Measurements from ENCODE around the gene SLC35A3. TPM values are rescaled to one million over a fixed set of nuclear protein-coding genes. Genes with fewer than 3 reads are reported as not detected.

SLC35A3 gene
- polyA plus RNA-seq, 1 donor from 2014 or later = 11.0 TPM

DNA sequence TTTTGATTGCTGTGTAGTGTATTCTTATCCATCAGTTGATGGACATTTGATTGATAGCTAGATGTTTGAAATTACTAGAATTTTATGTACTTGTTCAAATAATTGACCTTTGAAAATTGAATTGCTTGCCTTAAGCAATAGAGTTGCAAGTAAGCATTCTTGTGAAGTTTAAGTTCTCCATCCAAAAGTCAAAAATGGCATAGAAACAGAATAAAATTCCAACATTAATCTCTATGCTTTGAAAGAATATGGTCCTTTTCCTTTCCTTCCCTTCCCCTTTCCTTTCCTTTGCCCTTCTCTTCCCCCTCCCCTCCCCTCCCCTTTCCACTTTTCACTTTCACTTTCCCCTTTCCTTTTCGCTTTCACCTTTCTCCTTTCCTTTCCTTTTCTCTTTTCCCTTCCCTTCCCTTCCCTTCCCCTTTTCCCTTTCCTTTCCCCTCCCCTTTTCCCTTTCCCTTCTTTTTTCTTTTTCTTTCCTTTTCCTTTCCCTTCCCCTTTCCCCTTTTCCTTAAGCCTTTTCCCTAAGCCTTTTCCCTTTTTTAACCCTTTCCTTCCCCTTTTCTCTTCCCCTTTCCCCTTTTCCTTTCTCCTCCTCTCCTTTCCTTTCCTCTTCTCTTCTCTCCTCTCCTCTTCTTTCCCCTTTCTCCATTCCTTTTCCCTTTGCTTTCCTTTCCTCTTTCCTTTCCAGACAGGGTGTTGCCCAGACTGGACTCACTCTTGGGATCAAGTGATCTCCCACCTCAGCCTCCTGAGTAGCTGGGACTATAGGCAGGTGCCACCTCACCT is 95.6 kb downstream of the SLC35A3 start:
- Mint-ChIP-seq H3K9me3 (no peaks in the 10 kb centered on the region), H3K27me3 (no peaks in the 10 kb centered on the region), H3K4me1 (peaks cover 3 to 13% (median 7%) of the 10 kb centered on the region in 3 donors), H3K27ac (peak overlapping the region in 2 of 3 donors; percentile 31 to 63), H3K4me3 (no peak overlapping the region), H3K36me3 (peaks cover 22% of the 10 kb centered on the region)

DNA sequence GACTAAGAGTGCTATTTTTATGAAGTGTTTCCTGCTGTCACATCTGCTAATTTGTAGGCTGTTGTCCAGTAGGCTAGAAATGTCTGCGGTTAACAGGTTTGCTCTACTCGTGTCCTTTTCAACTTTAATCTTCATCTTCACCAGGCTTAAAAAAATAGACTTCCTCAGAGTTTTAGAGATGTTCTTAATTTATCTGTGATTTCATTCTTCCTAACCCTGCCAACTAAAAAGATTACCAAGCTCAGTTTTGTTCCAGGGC is 96.1 kb downstream of the SLC35A3 start:
- no peak overlapping the region for H3K27ac Mint-ChIP-seq
- H3K9me3 Mint-ChIP-seq = no peaks in the 10 kb centered on the region
- H3K27me3 Mint-ChIP-seq = no peaks in the 10 kb centered on the region
- no peak overlapping the region for H3K4me3 Mint-ChIP-seq
- H3K36me3 Mint-ChIP-seq = peaks cover 18% of the 10 kb centered on the region
- peaks cover 3 to 13% (median 7%) of the 10 kb centered on the region in 3 donors for H3K4me1 Mint-ChIP-seq

DNA sequence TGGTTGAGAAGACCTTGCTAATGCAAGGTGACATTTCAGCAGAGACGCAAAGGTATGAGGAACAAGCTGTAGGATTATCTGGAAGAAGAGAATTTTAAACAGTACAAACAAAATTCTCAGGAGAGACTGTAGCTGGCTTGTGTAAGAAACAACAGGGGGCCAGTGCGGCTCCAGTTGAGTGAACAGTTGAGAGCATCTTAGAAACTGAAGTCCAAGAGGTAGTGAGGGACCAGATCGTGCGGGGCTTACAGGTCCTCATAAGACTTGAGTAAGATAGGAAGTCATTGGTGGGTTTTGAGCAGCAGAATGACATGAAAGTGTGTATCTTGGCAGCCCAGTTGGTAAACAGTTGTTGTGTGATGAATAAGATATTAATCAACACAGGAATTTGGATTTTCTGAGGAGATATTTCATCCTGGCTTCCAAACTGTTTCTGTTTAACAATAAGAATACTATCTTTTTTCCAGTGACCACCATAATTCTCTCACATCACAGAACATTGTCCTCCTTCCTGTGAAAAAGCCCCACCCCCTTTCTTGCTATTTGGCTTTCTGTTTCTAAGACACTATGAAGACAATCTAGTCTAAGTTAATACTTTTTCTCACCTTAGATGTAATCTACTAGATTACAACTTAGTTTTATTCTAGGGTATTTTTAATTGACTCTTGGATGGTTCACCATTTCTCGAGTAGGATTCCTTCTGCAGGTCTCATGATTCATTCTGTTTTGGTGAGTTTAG is 100.6 kb downstream of the SLC35A3 start:
- H3K9me3 Mint-ChIP-seq = no peaks in the 10 kb centered on the region
- peaks cover 15% of the 10 kb centered on the region for H3K36me3 Mint-ChIP-seq
- no peaks in the 10 kb centered on the region for H3K27me3 Mint-ChIP-seq
- H3K4me1 Mint-ChIP-seq = peaks cover 3 to 6% (median 4%) of the 10 kb centered on the region in 3 donors
- no peak overlapping the region for H3K4me3 Mint-ChIP-seq
- peak overlapping the region in 1 of 3 donors; percentile 80 for H3K27ac Mint-ChIP-seq

DNA sequence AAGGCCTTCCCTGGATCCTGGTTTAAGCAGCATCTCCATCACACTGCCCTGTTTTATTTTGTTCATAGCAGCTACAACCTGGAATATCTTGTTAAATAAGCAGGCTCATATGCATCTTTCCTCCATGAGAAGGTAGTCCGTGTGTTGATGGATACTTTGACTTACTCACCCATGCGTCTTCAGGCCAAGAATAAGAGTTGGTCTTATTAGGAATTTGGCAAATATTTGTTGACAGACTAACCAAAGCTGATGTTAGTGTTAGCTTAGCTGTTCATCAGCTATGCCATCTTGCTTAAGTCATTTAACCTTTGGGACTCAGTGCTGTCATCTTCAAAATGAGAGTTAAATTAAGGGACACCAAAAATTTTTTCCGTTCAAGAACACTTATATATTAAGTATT is 103.7 kb downstream of the SLC35A3 start:
- H3K27ac Mint-ChIP-seq = no peak overlapping the region
- H3K9me3 Mint-ChIP-seq = no peaks in the 10 kb centered on the region
- H3K36me3 Mint-ChIP-seq = peaks cover 9% of the 10 kb centered on the region
- no peaks in the 10 kb centered on the region for H3K27me3 Mint-ChIP-seq
- no peak overlapping the region for H3K4me3 Mint-ChIP-seq
- H3K4me1 Mint-ChIP-seq = peaks cover 2 to 13% (median 9%) of the 10 kb centered on the region in 3 donors

DNA sequence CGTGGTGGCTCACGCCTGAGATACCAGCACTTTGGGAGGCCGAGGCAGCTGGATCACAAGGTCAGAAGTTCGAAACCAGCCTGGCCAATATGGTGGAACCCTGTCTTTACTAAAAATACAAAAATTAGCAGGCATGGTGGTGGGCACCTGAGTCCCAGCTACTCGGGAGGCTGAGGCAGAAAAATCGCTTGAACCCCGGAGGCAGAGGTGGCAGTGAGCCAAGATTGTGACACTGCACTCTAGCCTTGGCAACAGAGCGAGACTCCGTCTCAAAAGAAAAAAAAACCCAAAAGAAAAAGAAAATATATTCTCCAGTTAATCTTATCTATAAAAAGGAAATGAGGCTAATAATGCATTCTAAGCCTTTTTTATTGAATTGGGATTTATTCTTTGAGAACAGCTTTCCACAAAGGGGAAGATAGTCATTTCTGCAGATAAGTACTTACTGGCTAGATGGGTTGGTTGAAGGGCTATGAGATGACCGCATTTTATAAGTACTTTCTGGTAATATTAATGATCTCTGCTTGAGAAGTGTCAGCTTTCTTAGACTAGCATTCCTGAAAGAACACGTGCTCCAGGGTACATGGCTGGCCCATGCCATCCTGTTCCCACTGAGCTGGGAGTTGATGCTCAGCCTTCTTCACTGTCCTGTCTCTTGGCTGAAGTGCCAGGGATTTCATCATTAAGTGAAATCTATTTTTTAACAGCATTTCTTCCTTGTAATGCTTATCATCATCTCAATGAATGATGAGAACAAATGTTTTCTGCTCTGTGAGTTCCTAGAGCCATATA is 105.0 kb downstream of the SLC35A3 start:
- Mint-ChIP-seq H3K9me3 (no peaks in the 10 kb centered on the region), H3K27ac (peak overlapping the region in 1 of 3 donors; percentile 50), H3K4me1 (peaks cover 2 to 13% (median 9%) of the 10 kb centered on the region in 3 donors), H3K4me3 (peak overlapping the region in 1 of 4 donors; percentile 38), H3K27me3 (no peaks in the 10 kb centered on the region), H3K36me3 (peaks cover 9% of the 10 kb centered on the region)

DNA sequence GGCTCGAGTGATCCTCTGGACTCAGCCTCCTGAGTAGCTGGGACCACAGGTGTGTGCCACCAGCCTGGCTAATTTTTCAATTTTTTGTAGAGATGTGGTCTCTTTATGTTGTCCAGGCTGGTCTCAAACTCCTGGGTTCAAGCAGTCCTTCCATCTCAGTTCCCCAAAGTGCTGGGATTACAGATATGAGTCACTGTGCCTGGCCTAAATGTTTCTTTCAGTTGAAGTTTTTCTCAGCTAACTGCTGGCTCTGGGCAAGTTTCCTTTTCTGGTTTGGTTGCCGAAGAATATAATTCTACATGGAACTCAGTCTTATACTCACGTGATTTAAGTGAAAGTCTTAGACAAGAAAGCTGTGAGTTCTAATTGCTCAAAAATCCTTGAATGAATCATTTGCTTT is 106.0 kb downstream of the SLC35A3 start:
- Mint-ChIP-seq H3K4me1 (peaks cover 0 to 13% (median 9%) of the 10 kb centered on the region in 3 donors), H3K4me3 (no peak overlapping the region), H3K9me3 (no peaks in the 10 kb centered on the region), H3K27ac (peak overlapping the region; percentile 19 to 84 (median 23)), H3K27me3 (no peaks in the 10 kb centered on the region), H3K36me3 (peaks cover 6% of the 10 kb centered on the region)

DNA sequence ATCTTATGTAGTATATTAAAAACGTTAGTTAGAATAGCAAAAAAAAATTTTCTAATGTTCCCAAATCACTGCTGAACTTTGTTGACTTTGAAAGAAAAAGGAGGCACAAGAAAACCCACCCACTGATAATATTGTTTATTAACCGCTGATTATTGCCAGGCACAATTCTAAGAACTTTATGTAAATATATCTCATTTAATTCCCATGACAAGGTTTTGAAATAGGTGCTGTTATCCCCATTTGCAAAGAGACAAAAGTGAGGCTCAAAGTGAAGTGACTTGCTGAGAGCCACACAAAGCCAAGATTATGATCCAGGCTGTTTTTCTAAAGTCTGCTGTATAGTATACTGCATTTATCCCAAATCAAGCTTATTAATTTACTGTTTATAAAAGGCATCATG is 106.5 kb downstream of the SLC35A3 start:
- peaks cover 4% of the 10 kb centered on the region for H3K36me3 Mint-ChIP-seq
- H3K4me3 Mint-ChIP-seq = no peak overlapping the region
- no peaks in the 10 kb centered on the region for H3K9me3 Mint-ChIP-seq
- no peaks in the 10 kb centered on the region for H3K27me3 Mint-ChIP-seq
- peaks cover 0 to 13% (median 9%) of the 10 kb centered on the region in 3 donors for H3K4me1 Mint-ChIP-seq
- peak overlapping the region; percentile 19 to 84 (median 23) for H3K27ac Mint-ChIP-seq

DNA sequence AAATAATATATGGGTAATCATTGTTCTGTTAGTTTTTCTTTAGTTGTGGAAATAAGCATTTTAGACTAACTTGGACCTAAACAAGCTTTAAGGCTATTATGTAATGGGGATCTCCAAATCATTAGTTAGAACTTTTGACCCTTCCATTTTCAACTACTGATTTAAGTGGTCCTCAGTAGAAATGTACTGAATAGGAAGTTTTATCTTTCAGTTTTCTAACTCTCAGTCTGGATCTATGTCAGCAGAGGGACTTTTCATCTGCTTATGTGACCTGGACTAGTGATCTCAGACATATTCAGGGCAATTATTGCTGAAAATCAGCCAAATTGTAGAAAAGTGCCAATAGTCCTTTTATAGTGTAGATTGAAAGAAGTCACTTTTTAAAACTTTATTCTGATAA is 106.9 kb downstream of the SLC35A3 start:
- no peaks in the 10 kb centered on the region for H3K9me3 Mint-ChIP-seq
- peaks cover 3% of the 10 kb centered on the region for H3K36me3 Mint-ChIP-seq
- H3K27me3 Mint-ChIP-seq = no peaks in the 10 kb centered on the region
- H3K4me1 Mint-ChIP-seq = peaks cover 0 to 13% (median 9%) of the 10 kb centered on the region in 3 donors
- H3K27ac Mint-ChIP-seq = peak overlapping the region in 1 of 3 donors; percentile 84
- H3K4me3 Mint-ChIP-seq = no peak overlapping the region

DNA sequence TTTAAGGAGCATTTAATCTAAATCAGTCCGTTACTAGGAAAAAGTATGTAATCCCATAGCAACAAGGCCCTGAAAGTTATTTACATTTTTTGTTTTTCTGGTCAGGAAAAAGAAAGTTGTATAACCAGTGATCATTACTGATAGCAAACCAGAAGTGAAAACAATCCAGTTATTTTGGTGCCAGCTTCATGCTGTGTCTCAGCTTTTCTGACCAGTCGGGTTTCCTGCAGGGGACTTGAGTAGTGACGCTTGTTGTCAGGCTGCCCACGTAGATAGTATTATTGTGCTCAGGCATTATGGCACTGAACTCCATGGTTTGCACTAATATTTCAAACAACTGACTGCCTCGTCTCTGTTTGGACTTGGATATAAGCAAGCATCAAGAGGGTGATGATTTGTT is 107.7 kb downstream of the SLC35A3 start:
- Mint-ChIP-seq H3K27me3 (no peaks in the 10 kb centered on the region), H3K4me1 (peaks cover 0 to 13% (median 9%) of the 10 kb centered on the region in 3 donors), H3K9me3 (no peaks in the 10 kb centered on the region), H3K4me3 (no peak overlapping the region), H3K27ac (peak overlapping the region; percentile 20 to 66 (median 31)), H3K36me3 (peaks cover 2% of the 10 kb centered on the region)

DNA sequence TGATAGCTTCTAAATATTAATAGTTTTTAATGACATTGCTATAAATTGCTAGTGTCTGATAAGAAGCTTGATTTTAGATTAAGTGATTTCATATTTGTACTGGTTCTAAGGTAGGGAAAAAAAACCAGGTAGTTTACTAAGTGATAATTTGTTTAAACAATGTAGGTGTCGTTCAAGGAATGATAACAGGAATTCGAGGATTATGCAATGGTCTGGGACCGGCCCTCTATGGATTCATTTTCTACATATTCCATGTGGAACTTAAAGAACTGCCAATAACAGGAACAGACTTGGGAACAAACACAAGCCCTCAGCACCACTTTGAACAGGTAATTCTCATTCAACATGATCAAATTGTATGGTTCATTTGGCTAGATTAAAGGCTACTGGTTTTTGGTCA is 110.5 kb downstream of the SLC35A3 start:
- Mint-ChIP-seq H3K4me3 (no peak overlapping the region), H3K27ac (peak overlapping the region in 1 of 3 donors; percentile 10), H3K9me3 (no peaks in the 10 kb centered on the region), H3K36me3 (no peaks in the 10 kb centered on the region), H3K4me1 (peaks cover 0 to 9% (median 9%) of the 10 kb centered on the region in 3 donors), H3K27me3 (no peaks in the 10 kb centered on the region)

Other genes starting within 250 kb of the SLC35A3 start
- 0.33 TPM for gene FRRS1, start 203.4 kb upstream of the SLC35A3 start, polyA plus RNA-seq
- 8.1 TPM for gene AGL, start 119.6 kb upstream of the SLC35A3 start, polyA plus RNA-seq
- 3.6 TPM for gene SASS6, start 162.9 kb downstream of the SLC35A3 start, polyA plus RNA-seq
- 11.9 TPM for gene TRMT13, start 163.2 kb downstream of the SLC35A3 start, polyA plus RNA-seq
- not detected for gene LRRC39, start 208.3 kb downstream of the SLC35A3 start, polyA plus RNA-seq

All from IgD-negative memory B cell (primary cell).